Endothelial cell of hepatic sinusoid (primary cell): ENCODE measurements around the gene RDH11.
"Not testable (repeated sequence)": the region's sequence is repeated elsewhere in the genome, so short reads cannot be mapped to it uniquely, and the experiment has no call there.

Experiments
- in situ Hi-C: cut with HindIII; loops from 2 replicates; pipeline ENCODE4 v1.10.0; 2017; ENCODE audit warnings: low sequenced_read_pairs

RDH11 gene

DNA sequence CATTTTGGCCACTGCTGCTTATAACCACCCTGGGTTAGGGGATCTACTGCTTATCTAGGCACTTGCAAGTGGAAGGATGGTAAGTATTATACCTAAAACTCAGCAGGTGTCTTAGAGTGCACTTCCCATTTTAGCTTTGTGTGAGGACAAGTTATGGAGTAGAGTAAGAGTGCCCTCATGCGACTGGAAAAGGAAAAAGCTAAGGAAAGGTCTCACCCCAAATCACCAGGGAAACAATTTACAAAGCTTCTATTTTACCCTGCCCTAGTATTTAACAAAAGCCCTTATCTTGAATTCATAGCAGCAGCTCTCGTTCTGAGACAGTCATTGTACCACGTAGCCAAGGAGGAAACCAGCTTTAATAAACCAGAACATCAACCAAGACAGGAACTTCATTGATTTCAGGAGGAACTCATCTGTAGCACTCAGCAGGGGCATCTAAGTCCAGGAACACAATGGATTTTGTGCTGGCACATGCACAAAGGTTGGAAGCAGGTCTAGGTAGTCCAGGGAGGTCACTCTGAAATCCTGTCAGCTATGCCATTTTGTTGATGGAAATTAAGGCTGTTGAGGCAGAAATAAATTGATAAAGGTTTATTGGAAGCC lies 9.0 kb upstream of the RDH11 start:
- in situ Hi-C loops, result no loop called here

DNA sequence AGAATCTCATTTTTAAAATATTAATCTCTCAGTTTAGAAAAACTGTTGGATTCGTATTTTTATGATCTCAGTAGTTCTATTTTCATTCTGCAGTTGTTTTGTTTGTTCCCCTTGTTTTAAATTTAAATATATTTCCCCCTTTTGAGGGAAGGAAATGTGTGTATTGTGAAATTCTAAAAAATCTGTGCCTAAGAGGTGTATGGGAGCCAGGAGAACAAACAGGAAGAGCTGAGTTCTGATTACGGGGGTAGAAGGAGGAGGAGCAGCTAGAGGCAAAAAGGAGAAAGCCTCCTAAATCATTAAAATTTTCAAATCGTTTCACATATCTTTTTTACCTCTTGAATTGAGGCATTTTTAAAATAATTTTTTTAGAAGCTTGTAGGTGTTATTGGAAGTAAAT lies 8.4 kb upstream of the RDH11 start:
- in situ Hi-C loops, result no loop called here

DNA sequence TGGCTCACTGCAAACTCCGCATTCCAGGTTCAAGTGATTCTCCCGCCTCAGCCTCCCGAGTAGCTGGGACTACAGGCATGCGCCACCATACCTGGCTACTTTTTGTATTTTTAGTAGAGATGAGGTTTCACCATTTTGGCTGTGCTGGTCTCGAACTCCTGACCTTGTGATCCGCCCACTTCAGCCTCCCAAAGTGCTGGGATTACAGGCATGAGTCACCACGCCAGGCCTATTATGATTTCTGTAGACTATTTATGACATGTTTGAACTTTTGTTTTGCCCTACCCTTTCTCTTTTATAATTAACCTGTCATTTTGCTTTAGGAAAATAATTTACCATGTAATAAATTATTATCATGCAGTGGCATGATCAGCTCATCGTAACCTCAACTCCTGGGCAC lies 5.9 kb upstream of the RDH11 start, which contains the start of gene RDH12:
Gene RDH12 (plus strand): TSS at position 395 of the 400 bp plus-strand sequence. CDS start 20,757 bp downstream, outside the sequence.
- in situ Hi-C loops, result not testable (repeated sequence)

DNA sequence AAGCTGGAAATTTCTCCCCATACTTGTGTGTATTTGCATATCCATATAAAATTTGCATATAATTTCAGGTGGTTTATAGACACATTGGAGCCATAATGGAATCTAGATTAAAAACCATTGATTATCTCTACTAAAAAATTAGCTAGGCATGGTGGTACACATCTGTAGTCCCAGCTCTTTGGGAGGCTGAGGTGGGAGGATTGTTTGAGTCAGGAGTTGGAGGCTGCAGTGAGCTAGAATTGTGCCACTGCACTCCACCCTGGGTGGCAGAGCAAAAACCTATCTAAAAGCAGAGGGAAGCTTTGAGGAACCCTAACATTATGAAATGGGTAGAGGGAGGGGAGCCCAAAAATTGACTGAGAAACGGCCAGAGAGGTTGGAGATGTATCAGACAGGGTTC lies 2.6 kb upstream of the RDH11 start:
- in situ Hi-C loops, result no loop called here

DNA sequence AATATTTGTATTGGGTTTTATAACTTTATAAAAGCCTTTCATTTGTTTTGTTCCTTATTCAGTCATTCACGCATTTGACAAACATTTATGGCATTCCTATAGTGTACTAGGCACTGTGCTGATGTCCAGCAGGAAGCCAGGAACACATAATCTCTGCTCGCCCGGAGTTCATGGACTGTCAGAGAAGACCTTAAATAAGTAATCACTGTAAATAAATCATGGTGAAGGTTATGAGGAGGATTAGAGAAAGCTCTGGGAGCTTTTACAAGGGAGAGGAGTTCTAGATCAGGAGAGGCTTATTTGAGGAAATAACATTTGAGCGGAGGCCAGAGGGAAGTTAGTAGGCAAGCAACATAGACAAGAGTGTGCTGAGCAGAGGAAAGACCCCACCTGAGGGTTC lies 1.4 kb upstream of the RDH11 start:
- in situ Hi-C loops, result no loop called here

DNA sequence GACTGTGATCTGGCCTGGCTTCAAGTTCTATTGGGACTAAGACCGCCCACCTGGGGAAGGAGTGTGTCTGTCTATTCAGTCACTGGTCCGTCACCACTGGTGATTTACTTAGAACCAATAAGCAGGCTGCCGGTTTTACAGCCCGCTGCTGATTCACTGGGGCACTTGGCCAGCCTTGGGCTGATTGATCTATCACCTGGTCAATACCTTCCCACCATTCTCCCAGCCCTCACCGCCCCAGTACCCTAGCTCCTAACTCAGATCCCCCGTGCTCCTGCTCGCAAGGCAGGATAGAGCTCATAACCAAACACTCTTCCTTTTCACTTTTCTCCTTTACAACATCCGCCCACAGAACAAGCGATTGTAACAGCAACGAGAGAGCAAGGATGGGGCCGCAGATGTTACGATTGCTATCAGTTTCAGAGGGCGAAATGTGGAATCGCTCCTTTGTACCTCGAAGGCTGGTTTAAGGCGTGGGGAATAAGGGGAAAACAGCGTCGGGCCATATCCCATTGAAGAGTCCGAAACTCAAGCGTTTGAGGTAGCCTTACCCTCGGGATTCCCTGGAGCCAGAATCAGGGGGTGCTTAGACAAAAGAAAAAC lies 672 bp downstream of the RDH11 start:
- in situ Hi-C loops, result no loop called here

DNA sequence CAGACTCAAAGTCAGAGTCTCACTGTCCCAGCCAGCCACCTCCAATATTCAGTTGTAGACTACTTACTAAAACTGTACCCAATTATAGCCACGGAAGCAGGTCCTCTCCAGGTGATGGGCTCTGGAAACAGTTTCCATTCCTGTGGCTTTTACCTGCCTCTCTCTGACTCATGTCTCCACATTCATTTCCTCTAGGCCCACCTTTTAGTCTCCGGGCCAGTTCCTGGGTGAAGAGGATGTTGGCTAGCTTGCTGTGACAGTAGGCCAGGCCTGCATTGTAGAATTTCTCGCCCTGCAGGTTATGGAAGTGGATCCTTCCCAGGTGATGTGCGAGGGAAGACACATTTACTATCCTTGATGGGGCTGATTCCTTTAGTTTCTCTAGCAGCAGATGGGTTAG lies 5.6 kb downstream of the RDH11 start:
- in situ Hi-C loops, result no loop called here

DNA sequence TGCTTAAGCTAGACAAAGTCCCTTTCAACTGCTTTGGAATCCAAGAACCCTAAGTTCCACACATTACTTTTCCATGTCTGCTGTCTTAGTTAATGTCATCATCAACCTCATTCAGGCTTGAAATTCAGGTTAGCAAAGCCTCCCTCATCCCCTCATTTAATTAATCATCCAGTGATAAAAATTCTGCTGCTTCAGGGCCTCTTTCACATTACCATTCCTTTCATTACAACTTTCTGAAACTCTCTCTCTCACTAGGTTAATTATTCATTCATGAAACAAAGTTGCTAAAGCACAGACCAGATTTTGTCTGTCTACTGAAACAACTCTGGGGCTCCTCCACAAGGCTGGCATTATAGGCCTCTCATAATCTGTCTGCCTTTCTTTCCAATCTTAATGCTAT lies 11.7 kb downstream of the RDH11 start:
- in situ Hi-C loops, result no loop called here

DNA sequence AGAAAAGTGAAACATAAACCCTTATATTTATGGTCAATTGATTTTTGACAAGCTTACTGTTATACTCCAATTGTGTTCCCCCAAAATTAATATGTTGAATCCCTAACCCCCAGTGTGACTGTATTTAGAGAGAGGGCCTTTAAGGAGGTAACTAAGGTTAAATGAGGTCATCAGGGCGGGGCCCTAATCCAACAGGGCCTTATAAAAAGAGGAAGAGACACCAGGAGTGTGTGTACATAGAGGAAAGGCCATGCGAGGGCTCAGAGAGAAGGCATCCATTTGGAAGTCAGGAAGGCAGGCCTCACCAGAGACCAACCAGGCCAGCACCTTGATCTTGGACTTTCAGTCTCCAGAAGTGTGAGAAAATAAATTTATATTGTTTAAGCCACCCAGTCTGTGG lies 14.6 kb downstream of the RDH11 start:
- in situ Hi-C loops, result no loop called here

DNA sequence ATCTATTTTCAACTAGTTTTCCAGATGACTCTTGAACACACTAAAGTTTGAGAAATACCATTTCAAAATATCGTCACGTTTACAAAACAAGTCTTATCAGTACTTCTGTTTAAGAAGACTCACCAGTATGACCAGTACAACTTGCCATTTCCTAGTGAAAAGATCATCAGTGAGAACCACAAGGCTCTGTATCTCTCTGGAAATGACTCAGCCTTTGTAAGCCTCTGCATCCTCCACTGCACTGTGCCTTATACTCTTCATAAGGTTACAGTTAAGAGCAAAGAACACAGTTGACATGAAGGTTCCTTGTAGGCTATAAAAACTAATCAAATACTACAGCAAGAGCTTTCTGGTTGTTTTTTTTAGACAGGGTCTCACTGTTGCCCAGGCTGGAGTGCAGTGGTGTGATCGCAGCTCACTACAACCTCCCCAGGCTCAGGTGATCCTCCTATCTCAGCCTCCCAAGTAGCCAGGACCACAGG lies 15.4 kb downstream of the RDH11 start:
- in situ Hi-C loops, result no loop called here

DNA sequence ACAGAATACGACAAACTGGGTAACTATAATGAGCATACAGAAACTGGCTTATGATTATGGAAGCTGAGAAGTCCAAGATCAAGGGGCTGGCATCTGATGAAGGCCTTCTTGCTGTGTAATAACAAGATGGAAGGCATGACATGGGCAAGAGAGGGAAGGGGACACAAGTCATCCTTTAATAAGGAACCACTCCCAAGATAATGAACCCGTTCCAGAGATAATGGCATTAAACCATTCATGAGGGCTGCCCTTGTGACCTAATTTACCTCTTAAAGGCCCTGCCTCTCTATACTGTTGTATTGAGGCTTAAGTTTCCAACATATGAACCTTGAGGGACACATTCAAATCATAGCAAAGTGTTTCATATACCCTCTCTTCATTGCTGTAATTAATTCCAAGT lies 16.6 kb downstream of the RDH11 start:
- in situ Hi-C loops, result no loop called here

DNA sequence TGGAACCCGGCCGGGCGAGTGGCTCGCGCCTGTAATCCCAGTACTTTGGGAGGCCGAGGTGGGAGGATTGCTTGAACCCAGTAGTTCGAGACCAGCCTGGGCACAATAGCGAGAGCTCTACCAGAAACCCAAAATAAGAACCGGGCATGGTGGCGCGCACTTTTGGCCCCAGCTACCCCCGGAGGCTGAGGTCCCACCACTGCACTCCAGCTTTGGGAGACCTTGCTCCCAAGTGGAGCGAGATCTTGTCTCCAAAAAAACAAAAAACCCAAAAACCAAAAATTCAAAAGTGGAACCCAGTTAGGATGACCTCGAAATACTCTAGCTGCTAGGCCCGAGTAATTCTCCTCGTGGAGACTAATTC lies 20.4 kb downstream of the RDH11 start:
- in situ Hi-C loops, result no loop called here

DNA sequence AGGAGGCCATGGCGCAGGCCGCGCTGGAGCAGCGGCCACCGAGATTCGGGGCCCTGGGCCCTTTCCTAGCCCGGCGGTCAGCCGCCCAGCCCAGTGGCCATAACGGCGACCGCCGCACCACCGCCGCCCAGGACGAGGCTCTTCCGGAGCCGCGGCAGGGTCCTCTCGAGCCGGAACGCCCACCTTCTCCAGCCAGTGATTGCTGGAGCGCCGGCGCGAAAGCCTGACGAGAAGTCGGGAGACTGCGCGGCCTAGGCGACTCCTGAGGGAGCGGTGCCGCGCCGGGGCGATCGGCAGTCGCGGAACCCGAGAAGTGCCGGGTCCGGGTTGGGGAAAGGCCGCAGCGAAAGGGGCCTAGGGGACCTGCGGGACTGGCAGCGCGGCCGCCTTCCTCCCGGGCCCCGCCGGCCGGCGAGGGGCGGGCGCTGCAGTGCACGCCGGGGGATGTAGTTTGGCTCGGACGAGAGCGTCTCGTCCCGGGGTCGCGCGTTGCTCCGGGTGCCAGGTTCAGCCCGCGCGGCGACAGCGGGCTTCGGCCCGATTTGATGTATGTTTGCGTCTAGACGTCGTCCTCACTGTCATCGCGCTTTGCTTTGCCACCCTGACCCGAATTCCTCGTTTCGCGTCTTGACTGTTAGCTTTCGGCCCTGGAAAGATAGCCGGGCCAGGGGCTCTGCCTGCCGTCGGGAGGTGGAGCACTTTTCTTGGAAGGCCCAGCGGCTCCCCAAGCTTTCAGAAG lies 20.9 kb downstream of the RDH11 start, which contains the start of gene VTI1B:
Gene VTI1B (minus strand): TSS at position 153 of the 739 bp plus-strand sequence. CDS start 143 bp downstream, at position 10.
- in situ Hi-C loops, result no loop called here

DNA sequence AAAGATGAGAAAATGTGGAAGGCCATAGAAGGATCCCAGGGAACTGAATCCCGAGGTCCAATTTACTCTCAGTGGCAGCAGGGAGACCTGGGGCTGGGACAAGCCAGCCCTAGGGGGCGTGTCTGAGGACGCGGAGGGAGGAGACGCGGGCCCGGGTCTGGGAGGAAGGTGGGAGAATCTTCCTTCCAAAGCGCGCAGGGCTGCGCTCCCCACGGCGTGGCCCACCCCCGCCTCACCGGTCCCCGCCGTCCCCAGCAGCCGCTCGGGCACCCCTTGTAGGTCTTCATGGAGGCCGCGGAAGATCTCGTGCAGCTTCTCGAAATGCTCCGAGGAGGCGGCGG lies 21.5 kb downstream of the RDH11 start:
- in situ Hi-C loops, result no loop called here

DNA sequence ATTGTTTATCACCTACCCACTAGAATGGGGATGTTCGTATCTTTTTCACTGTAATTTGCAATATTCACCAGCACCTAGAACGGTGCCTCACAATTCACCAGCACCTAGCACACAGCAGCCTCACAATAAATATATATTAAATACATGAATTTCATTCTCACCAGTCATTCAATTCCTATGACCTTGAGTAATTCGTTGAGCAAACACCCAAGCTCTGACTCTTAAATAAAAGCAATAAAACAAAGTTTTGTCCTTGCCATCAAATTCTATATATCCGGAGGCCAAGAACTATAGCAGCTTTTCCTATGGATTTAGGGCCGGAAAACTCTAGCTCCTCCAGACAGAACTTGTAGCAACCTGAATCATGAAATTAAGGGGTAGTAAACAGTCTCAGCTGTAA lies 22.1 kb downstream of the RDH11 start:
- in situ Hi-C loops, result no loop called here

DNA sequence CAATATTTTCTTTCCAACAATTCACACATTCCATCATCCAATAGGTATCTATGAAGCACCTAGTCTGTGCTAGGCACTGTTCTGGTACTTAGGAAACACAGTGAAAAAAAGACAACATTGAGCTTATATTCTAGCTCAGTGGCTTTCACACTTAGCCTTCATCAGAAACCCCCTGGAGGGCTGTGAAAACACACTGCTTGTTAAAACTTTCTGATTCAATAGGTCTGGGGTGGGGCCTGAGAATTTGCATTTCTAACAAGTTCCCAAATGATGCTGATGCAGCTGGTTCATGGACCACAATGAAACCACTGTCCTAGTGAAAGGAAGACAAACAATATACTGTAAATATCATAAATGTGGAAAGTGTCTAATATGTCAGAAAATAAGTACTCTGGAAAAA lies 27.0 kb downstream of the RDH11 start:
- in situ Hi-C loops, result no loop called here

DNA sequence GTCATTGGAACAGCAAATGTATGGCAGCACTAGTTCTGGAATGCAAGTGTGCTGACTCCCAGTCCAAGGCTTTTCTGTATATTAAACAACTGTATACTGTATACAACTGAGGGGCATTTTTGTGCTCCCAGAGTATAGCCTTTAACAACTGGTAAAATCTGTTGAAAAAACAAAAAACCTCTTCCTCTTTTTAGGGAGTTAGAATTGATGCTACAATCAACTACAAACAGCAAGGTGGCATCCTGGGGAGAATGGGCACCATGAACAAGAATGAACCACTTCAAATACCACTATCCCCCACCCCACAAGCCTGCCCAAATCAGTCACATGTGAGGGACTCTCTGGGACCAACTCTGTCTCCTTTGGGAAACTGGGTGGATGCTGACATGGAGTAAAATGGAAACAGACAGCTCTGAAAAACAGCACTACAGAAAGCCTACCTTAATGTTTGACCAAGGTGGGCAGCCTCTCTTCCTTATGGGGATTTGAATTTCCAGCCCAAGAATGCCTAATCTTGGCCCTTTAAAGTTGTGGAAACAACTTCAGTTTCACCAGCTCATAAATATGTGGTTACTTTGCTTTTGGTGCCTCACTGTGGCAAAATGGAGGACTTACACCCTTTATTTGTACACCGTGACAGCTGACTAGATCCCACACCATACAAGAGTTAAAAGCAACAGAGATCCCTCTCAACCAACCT lies 28.7 kb downstream of the RDH11 start:
- in situ Hi-C loops, result no loop called here

DNA sequence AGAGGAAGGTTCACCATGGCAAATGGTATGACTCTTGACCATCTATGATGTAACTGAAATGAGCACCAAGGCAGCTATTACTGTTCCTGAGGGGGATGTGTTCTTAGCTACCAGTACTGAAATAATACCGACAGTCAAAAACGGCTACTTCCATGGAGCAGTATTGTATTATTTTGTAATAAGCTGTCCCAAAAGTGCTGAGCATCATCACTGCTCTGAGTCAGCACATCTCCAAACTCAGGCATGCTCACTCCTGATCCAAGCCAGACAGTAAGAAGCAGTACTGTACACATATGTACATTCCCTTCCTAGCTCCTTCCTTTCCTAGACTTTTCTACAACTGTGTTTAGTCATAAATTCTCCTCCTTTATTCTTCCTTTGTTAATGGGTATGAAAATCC lies 29.7 kb downstream of the RDH11 start:
- in situ Hi-C loops, result no loop called here

DNA sequence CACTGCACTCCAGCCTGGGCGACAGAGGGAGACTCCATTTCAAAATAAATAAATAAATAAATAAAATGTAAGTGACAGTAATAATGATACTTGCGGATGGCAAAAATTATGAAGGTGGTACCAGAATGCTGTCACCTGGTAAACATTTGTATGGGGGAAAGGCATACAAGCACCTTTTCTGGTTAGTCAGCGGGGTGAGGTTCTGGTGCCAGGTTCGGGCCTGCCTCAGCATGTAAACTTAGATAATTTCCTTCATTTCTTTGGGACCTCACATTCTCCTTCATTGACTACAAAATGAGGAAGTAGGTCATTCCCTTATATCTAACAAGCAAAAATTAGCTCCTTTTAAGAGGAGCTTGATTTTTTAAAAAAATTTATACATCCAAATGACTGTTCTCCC lies 31.9 kb downstream of the RDH11 start:
- in situ Hi-C loops, result no loop called here

DNA sequence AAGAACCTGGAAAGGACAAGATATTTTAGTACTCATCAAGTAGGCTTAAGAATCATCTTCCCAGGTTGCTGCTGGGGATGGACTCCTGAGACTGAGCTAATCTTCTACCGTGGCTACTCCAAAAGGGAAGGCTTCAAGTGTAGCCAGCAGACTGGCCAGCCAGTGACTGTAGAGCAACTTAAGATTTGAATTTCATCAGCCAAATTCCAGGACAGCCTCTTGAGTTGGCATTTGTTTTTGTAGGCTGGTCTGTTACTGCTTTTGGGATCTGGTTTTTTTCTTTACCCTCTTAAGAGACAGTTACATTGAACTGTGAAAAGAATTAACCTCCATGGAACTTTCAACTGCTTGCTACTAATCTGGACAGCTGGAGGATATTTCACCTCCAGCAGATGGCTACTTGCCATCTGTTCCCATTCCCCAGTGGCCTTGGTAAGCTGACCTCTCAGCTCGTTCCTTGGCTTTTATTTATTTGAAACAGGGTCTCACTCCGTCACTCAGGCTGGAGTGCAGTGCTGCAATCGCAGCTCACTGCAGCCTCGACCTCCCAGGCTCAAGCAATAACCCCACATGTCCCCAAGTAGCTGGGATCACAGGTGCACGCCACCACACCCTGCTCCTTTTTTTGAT lies 41.8 kb downstream of the RDH11 start:
- in situ Hi-C loops, result loop anchor here (10.0 kb wide), 1 partner anchor 69 kb away; no protein-coding TSS in a partner anchor

DNA sequence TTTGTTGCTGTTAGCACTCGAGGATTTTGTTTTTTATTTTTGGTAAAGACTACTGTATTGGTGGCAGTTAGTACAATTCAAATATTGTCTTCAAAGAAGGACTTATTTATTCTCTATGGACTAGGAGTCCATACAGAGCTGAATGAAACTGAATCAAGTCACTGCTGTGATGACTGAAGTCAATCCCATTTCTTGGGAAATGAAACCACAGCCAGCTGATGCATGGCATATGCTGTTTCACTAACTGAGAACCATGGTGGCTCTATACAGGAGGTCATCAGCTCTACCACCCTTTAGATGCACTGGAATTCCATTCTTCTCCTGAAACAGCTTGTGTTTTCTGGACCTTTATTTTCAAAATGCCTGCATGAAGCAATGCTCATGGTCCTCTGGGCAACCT lies 43.4 kb downstream of the RDH11 start:
- in situ Hi-C loops, result loop anchor here (10.0 kb wide), 1 partner anchor 67 kb away; no protein-coding TSS in a partner anchor
